ENCODE measurements around the gene KRTAP2-2. TPM values are rescaled to one million over a fixed set of nuclear protein-coding genes. Genes with fewer than 3 reads are reported as not detected.

Gene KRTAP2-2
- polyA plus RNA-seq, 6 donors from 2014 or later, result not detected

DNA sequence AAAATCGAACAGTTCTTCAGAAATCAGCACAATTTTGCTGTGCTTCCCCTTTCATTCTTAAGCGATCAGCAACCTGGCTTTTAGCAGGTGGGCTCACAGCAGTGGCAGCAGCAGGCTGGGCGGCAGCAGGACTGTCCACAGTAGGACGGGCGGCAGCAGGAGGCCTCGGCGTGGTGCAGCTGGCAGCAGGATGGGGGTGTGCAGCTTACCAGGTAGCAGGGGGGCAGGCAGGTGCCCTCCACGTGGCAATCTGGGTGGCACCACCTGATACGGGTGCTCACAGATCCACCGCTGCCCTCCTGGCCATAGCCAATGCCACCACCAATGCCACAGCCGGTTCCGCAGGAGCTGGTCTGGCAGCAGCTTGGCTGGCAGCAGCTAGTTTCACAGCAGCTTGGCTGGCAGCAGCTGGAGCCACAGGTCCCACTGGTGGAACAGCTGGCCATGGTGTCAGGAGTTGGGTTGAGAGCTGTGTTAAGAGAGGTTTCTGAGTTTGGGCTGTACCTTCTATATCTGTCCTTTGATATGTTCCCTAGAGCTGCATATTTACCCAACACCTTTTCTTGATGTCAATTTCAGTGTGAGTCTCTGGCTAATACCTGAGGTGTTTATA is 25.3 kb downstream of the KRTAP2-2 start, which contains the start of gene KRTAP1-4:
KRTAP1-4 (minus strand) TSS at position 563 of the 613 bp plus-strand sequence; CDS start at position 446, 117 bp downstream.
- no peak for DNase-seq
- Mint-ChIP-seq H3K9me3 (no peaks in the 10 kb centered on the region), H3K4me1 (no peaks in the 10 kb centered on the region), H3K27ac (peak within 1 kb of the TSS in 1 of 6 donors; percentile 60), H3K4me3 (no peak within 1 kb of the TSS), H3K36me3 (no peaks in the 10 kb centered on the region), H3K27me3 (peaks cover 11 to 47% (median 28%) of the 10 kb centered on the region in 3 donors)
- ATAC-seq (ENCODE audit: low read depth in 2 of 2), result no peak

DNA sequence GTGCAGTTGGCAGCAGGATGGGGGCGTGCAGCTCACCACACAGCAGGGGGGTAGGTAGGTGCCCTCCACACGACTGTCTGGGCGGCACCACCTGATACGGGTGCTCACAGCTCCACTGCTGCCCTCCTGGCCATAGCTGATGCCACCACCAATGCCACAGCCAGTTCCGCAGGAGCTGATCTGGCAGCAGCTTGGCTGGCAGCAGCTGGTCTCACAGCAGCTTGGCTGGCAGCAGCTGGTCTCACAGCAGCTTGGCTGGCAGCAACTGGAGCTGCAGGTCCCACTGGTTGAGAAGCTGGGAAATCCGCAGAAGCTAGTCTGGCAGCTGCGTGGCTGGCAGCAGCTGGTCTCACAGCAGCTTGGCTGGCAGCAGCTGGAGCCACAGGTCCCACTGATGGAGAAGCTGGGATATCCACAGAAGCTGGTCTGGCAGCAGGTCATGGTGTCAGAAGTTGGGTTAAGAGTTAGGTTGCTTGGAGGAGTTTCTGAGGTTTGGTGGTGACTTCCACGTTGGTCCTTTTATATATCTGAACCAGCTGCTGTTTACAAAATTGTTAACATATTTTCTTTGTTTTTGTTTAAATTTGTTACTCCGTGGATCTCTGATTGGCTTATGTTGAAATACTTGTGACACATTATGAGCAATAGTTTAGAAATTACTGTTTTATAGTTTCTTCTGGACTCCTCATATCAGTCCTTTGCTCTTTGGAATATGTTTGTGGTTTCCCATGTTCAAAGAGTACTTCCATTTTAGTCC is 28.1 kb downstream of the KRTAP2-2 start, which contains the start of gene KRTAP1-5:
KRTAP1-5 (minus strand) TSS at position 494 of the 757 bp plus-strand sequence; CDS start at position 441, 53 bp downstream.
- Mint-ChIP-seq H3K27ac (peak within 1 kb of the TSS in 1 of 6 donors; percentile 50), H3K36me3 (peaks cover 0 to 8% of the 10 kb centered on the region in 2 donors), H3K4me1 (no peaks in the 10 kb centered on the region), H3K9me3 (peaks cover 0 to 7% (median 2%) of the 10 kb centered on the region in 7 donors), H3K27me3 (peaks cover 10 to 49% (median 38%) of the 10 kb centered on the region in 3 donors), H3K4me3 (no peak within 1 kb of the TSS)
- DNase-seq (no peak), ATAC-seq (ENCODE audit: low read depth in 2 of 2) (no peak)

DNA sequence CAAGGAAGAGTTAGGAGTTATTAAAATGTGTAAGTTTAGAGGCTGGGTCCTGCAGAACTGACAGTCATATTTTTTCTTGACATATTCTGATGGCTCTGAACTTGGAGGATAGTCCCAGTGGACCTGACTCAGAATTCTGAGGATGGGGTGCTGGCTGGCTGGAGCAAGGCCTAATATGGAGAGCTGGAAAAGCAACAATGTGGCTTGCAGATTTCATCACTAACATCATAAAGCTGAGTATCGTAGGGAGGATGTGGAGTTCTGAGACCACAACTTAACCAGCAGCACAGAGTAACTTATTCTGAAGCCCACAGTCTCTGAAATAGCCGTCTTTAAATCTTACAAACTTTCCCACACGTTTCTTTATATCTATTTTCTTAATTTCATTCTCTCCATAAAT is 30.3 kb downstream of the KRTAP2-2 start:
- DNase-seq (no peak), ATAC-seq (ENCODE audit: low read depth in 2 of 2) (no peak)
- Mint-ChIP-seq H3K36me3 (peaks cover 0 to 13% of the 10 kb centered on the region in 2 donors), H3K27ac (no peak overlapping the region), H3K4me1 (no peaks in the 10 kb centered on the region), H3K9me3 (peaks cover 0 to 14% (median 6%) of the 10 kb centered on the region in 7 donors), H3K4me3 (no peak overlapping the region), H3K27me3 (peaks cover 10 to 45% (median 41%) of the 10 kb centered on the region in 3 donors)

DNA sequence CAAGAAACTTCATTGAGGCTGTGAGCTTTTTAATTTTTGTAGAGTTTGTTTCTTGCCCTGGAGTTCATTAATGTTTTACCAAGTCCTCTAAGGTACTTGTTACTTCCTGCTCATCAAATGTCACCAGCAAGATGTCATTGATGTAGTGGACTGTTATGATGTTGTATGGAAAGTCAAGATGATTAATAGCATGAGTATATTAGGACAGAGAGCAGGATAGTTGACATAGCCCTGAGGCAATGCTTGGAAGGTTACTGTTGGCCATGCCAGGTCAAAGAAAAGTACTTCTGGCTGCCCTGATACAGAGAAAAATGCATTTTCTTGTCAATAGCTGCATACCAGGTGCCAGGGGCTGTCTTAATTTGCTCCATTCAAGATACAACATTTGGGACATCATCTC is 34.7 kb downstream of the KRTAP2-2 start:
- DNase-seq (no peak), ATAC-seq (ENCODE audit: low read depth in 2 of 2) (no peak)
- Mint-ChIP-seq H3K27me3 (peaks cover 3 to 22% (median 16%) of the 10 kb centered on the region in 3 donors), H3K36me3 (peaks cover 0 to 13% of the 10 kb centered on the region in 2 donors), H3K4me1 (peaks cover 5 to 7% (median 6%) of the 10 kb centered on the region in 3 donors), H3K4me3 (no peak overlapping the region), H3K27ac (no peak overlapping the region), H3K9me3 (peaks cover 0 to 14% (median 6%) of the 10 kb centered on the region in 7 donors)

DNA sequence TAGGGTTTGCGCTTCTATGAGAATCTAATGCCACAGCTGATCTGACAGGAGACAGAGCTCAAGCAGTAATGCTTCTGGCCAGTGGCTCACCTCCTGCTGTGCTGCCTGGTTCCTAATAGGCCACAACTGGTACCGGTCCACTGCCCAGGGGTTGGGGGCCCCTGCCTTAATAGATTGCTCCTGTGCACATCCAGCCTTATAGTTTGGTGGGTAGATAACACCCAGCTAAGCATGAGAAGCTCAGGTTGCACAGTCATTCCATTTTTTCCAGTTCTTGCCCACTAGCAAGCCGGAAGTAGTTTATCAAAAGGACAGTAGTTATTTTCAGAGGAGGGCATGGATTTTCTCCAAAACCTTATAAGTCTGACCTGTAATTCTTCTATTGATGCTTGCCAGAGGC is 35.6 kb downstream of the KRTAP2-2 start:
- Mint-ChIP-seq H3K36me3 (peaks cover 0 to 13% of the 10 kb centered on the region in 2 donors), H3K4me3 (no peak overlapping the region), H3K4me1 (peaks cover 7 to 13% (median 7%) of the 10 kb centered on the region in 3 donors), H3K27me3 (peaks cover 0 to 19% (median 10%) of the 10 kb centered on the region in 3 donors), H3K9me3 (peaks cover 0 to 14% (median 6%) of the 10 kb centered on the region in 7 donors), H3K27ac (no peak overlapping the region)
- DNase-seq, result no peak
- ATAC-seq (ENCODE audit: low read depth in 2 of 2), result no peak

DNA sequence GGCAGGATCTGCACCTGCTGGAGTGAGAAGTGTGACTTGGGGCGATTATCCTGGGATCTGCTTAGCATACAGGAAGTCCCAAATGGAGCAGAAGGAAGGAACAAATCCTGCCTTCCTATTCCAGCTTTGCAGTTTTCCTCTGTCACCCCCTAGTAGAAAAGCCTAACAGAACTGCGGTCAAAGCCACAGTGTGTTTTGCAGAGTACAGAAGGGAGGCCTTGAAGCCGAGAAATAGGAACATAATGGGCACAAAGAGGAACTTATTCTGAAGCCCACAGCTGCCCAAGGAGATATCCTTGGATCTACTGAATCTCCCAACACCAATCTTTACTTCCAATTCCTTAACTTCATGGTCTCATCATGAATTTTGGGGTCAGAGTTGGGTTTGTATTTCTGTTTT is 36.5 kb downstream of the KRTAP2-2 start:
- Mint-ChIP-seq H3K9me3 (peaks cover 0 to 14% (median 6%) of the 10 kb centered on the region in 7 donors), H3K4me1 (peaks cover 7 to 13% (median 7%) of the 10 kb centered on the region in 3 donors), H3K27me3 (peaks cover 0 to 16% (median 8%) of the 10 kb centered on the region in 3 donors), H3K27ac (peak overlapping the region in 1 of 6 donors; percentile 36), H3K36me3 (peaks cover 0 to 13% of the 10 kb centered on the region in 2 donors), H3K4me3 (no peak overlapping the region)
- no peak for ATAC-seq (ENCODE audit: low read depth in 2 of 2)
- no peak for DNase-seq

DNA sequence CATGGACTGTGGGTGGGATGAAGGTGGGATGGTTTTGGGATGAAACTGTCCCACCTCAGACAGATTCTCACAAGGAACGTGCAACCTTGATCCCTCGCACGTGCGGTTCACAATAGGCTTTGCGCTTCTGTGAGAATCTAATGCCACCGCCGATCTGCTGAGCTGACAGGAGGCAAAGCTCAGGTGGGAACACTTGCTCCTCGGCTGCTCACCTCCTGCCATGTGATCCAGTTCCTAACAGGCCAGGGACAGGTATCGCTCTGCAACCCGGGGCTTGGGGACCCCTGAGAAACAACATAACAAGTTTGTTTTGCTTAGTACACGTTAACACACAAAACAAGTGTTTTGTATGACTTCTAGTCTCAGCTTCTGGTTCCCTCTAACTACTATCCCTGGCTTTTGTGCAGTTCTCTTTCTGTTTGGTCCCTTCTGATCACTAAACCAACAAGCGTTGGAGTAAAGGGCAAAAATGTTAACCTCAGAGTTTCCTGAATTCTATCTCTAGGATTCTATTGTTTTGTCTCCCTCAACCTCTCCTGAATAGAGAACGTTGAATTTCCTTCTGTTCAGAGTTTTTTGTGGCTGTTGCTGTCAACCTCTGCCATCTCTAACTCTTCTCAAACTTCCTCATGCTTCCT is 38.3 kb downstream of the KRTAP2-2 start:
- Mint-ChIP-seq H3K4me3 (no peak overlapping the region), H3K4me1 (peaks cover 7 to 13% (median 7%) of the 10 kb centered on the region in 3 donors), H3K36me3 (peaks cover 0 to 6% of the 10 kb centered on the region in 2 donors), H3K27ac (peak overlapping the region in 1 of 6 donors; percentile 58), H3K27me3 (peaks cover 0 to 13% (median 6%) of the 10 kb centered on the region in 3 donors), H3K9me3 (peaks cover 0 to 7% (median 5%) of the 10 kb centered on the region in 7 donors)
- DNase-seq (no peak), ATAC-seq (ENCODE audit: low read depth in 2 of 2) (no peak)

DNA sequence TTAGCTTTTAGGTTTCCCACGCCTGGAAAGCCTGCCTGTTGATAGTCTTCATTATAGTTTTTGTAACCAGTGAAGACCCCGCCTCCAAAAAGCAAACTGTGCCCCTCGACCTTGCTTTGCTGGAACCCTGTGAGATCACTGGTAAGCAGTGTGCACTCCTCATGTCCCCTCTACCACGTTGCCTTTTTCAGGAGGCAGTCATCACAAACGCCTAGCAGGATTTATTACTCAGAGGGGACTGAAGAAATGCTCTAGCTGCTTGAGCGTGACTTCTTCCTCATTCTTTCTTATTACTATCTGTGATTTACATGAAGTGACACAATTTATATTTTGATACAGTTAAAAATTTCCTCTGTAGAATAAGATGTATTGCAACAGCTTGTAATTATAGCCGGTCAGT is 39.6 kb downstream of the KRTAP2-2 start:
- DNase-seq (no peak), ATAC-seq (ENCODE audit: low read depth in 2 of 2) (peak in 1 of 2 donors; percentile 23)
- H3K36me3 Mint-ChIP-seq, result no peaks in the 10 kb centered on the region
- H3K4me1 Mint-ChIP-seq, result peaks cover 7 to 13% (median 7%) of the 10 kb centered on the region in 3 donors
- peaks cover 0 to 1% (median 0%) of the 10 kb centered on the region in 7 donors for H3K9me3 Mint-ChIP-seq
- H3K4me3 Mint-ChIP-seq, result no peak overlapping the region
- peaks cover 0 to 13% (median 0%) of the 10 kb centered on the region in 3 donors for H3K27me3 Mint-ChIP-seq
- H3K27ac Mint-ChIP-seq, result peak overlapping the region in 2 of 6 donors; percentile 1 to 21

DNA sequence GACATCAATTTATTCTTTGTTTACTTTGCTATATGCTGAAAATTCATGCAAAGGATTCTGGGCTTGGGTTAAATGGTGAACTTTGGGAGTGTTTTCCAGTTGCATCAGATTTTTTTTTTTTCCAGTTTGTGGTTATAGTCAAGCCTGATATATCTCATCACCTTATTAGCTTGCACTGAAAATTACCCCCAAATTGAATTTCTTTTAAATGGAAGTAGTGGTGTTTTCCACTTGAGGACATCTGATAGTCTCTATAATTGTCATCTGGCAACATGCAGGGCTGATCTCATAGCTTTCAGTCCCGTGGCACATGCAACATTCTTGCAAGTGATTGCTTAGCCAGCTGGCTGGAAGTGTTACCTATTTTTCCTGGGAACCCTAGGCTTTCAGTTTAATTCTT is 41.4 kb downstream of the KRTAP2-2 start:
- peaks cover 0 to 1% (median 0%) of the 10 kb centered on the region in 7 donors for H3K9me3 Mint-ChIP-seq
- H3K4me1 Mint-ChIP-seq, result peaks cover 7 to 13% (median 7%) of the 10 kb centered on the region in 3 donors
- no peak overlapping the region for H3K4me3 Mint-ChIP-seq
- peak overlapping the region in 1 of 6 donors; percentile 24 for H3K27ac Mint-ChIP-seq
- ATAC-seq (ENCODE audit: low read depth in 2 of 2) (no peak), DNase-seq (no peak)
- H3K27me3 Mint-ChIP-seq, result peaks cover 0 to 18% (median 0%) of the 10 kb centered on the region in 3 donors
- H3K36me3 Mint-ChIP-seq, result no peaks in the 10 kb centered on the region

DNA sequence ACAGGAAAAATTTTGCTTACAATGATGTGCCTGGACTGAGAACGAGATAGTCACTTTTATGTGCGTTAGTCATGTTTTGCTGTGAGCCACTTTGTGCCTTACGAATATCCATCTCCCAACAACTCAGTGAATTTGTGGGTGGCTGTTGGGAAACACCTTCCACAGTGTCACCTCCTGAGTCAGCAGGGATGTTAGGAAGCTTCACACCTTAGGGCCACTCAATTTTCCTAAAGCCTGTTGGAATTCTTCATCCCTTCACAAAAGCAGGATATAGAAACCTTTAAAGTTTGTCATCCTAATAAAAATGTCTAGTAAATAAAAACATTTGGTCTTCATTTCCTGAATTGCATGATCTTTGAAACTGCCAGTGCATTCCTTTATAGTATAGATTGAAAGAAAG is 41.8 kb downstream of the KRTAP2-2 start:
- H3K27ac Mint-ChIP-seq, result no peak overlapping the region
- no peak for DNase-seq
- ATAC-seq (ENCODE audit: low read depth in 2 of 2), result no peak
- peaks cover 7 to 13% (median 7%) of the 10 kb centered on the region in 3 donors for H3K4me1 Mint-ChIP-seq
- H3K27me3 Mint-ChIP-seq, result peaks cover 0 to 19% (median 0%) of the 10 kb centered on the region in 3 donors
- no peak overlapping the region for H3K4me3 Mint-ChIP-seq
- H3K36me3 Mint-ChIP-seq, result no peaks in the 10 kb centered on the region
- H3K9me3 Mint-ChIP-seq, result peaks cover 0 to 1% (median 0%) of the 10 kb centered on the region in 7 donors

DNA sequence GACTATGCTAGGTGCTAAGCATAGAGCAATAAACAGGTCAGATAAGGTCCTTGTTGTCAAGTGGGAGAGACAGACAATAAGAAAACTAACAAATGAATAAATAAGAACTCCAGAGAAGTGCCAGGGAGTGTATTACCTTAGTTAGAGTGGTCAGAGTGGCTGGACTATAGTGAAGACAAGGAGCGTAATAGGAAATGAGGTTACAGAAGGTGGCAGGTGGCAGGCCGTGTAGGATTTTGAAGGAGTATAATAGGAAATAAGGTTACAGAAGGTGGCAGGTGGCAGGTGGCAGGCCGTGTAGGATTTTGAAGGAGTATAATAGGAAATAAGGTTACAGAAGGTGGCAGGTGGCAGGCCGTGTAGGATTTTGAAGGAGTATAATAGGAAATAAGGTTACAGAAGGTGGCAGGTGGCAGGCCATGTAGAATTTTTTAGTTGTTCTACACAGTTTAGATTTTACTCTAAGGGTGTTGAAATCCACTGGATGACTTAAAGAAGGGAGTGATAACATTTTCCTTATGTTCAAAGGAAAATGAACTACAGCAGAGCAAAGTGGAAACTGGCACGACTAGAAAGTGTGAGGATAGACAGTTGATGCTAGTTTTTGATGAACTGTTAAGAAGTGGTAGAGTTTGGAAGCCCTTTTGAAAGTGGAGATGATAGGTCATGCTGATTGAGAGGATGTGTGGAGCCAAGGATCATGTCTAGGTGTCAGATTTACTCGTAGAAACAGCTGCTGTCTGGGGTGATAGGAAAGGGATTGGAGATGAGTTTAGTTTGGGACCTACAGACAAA is 42.5 kb downstream of the KRTAP2-2 start:
- Mint-ChIP-seq H3K4me1 (peaks cover 7 to 13% (median 7%) of the 10 kb centered on the region in 3 donors), H3K36me3 (no peaks in the 10 kb centered on the region), H3K9me3 (peaks cover 0 to 1% (median 0%) of the 10 kb centered on the region in 7 donors), H3K4me3 (no peak overlapping the region), H3K27me3 (peaks cover 0 to 19% (median 0%) of the 10 kb centered on the region in 3 donors), H3K27ac (peak overlapping the region in 2 of 6 donors; percentile 1 to 58)
- DNase-seq (no peak), ATAC-seq (ENCODE audit: low read depth in 2 of 2) (no peak)

DNA sequence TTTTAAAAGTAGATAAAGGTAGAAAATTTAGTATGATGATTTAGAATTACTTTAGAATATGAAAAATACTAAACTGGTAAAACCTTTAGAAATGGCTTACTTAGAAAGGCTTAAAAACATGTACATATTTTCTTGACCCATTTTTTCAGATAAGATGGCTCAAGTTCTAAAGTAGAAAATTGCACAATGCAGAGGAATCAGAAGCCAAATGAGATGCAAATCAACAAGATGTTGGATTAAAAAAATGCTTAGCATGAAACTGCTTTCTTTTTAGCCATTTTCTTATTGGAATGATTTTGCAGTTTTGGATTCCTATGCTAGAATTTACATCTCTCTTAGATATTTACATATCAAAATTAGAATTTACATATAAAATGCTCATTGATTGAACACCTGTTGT is 44.6 kb downstream of the KRTAP2-2 start:
- Mint-ChIP-seq H3K27ac (peak overlapping the region in 1 of 6 donors; percentile 12), H3K4me1 (peaks cover 2 to 6% (median 3%) of the 10 kb centered on the region in 3 donors), H3K9me3 (no peaks in the 10 kb centered on the region), H3K36me3 (no peaks in the 10 kb centered on the region), H3K4me3 (no peak overlapping the region), H3K27me3 (peaks cover 0 to 15% (median 0%) of the 10 kb centered on the region in 3 donors)
- ATAC-seq (ENCODE audit: low read depth in 2 of 2) (no peak), DNase-seq (no peak)
